T-helper 1 cell treated with Interleukin-12 subunit alpha and Interleukin-12 subunit beta and Interleukin-4 antibody, amounts not matched to agents 30 μg/mL and 1 μg/mL, for 36 hours (primary cell): Measurements from ENCODE around the gene HRC.

Experiments used
- H3K27ac Mint-ChIP-seq: one replicate; pipeline ENCODE4 v1.8.0; 2021; ENCODE audit warnings: mild to moderate bottlenecking, mixed read lengths
- H3K27me3 Mint-ChIP-seq: one replicate; pipeline ENCODE4 v1.8.0; 2021; ENCODE audit warnings: low read depth, mixed read lengths
- H3K36me3 Mint-ChIP-seq: one replicate; pipeline ENCODE4 v1.8.0; 2021; ENCODE audit warnings: low read depth, mixed read lengths
- H3K4me1 Mint-ChIP-seq: one replicate; pipeline ENCODE4 v1.8.0; 2021; ENCODE audit warnings: low read depth, mixed read lengths
- H3K4me3 Mint-ChIP-seq: one replicate; pipeline ENCODE4 v1.8.0; 2021; ENCODE audit warnings: mild to moderate bottlenecking, moderate library complexity, mixed read lengths
- H3K9me3 Mint-ChIP-seq: one replicate; pipeline ENCODE4 v1.8.0; 2021; ENCODE audit warnings: mixed read lengths

HRC gene

GRCh38 chr19:49106648-49107135 is 48.5 kb downstream of the HRC start:
- H3K4me3 Mint-ChIP-seq, result no peak overlapping the region
- peak overlapping the region; percentile 61 for H3K27ac Mint-ChIP-seq

DNA sequence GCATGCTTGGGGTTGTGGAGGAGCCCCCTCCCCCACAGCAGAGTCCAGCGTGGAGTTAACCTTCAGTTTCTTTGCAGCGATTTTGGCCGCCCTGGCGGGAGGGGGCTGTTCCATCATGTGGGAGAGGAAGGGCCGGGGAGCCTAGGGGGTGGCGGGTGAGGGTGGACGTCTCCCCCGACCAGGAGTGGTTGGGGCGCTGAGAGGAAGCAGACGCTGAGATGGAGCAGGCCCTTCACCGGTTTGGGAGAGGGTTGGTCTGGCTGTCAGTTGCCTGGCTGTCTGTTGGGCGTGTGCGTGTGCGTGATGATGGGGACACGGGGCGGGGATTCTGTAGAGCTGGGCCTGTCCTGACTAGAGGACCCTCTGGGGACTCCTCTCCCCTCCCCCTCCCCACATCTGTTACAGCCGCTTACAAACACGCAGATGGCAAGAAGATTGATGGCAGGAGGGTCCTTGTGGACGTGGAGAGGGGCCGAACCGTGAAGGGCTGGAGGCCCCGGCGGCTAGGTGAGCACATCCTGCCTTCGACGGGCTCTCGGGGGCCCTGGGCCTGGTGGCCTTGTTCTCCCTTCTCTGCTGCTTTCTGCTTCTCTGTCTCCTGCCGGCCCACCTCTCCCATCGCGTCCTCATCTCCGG is 50.8 kb downstream of the HRC start:
- H3K36me3 Mint-ChIP-seq, result peaks cover 43% of the 10 kb centered on the region

More at GRCh38 chr19:49106648-49107135, 48.5 kb downstream of the HRC start:
- peaks cover 30% of the 10 kb centered on the region for H3K36me3 Mint-ChIP-seq
- no peaks in the 10 kb centered on the region for H3K9me3 Mint-ChIP-seq
- peaks cover 12% of the 10 kb centered on the region for H3K4me1 Mint-ChIP-seq
- H3K27me3 Mint-ChIP-seq, result no peaks in the 10 kb centered on the region

GRCh38 chr19:49103331-49104085 is 51.7 kb downstream of the HRC start:
- Mint-ChIP-seq H3K27ac (no peak overlapping the region), H3K4me1 (peaks cover 15% of the 10 kb centered on the region), H3K27me3 (no peaks in the 10 kb centered on the region), H3K4me3 (no peak overlapping the region), H3K9me3 (no peaks in the 10 kb centered on the region), H3K36me3 (peaks cover 43% of the 10 kb centered on the region)

More for the DNA sequence above, 50.8 kb downstream of the HRC start:
- no peaks in the 10 kb centered on the region for H3K9me3 Mint-ChIP-seq
- H3K4me3 Mint-ChIP-seq, result no peak overlapping the region
- H3K27ac Mint-ChIP-seq, result no peak overlapping the region
- H3K27me3 Mint-ChIP-seq, result no peaks in the 10 kb centered on the region
- peaks cover 17% of the 10 kb centered on the region for H3K4me1 Mint-ChIP-seq

DNA sequence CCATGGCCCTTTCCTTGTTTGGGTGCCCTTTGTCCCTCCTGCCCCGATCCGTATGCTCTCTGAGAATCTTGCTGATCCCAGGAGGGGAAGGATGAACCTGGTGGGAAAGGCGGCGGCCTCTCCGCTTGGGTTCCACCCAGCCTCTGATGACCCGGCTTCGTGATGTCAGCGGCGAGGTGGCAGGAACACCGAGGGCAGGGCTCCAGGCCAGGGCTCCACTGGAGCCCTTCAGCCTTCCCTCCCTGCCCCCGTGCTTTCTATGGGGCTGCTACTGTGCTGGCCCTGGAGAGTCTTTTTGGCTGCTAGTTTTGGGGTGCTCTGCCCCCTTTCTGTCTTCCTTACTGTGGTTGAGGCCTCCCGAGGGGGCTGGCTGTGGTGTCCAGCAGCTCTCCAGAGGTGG is 52.9 kb downstream of the HRC start:
- H3K4me3 Mint-ChIP-seq, result no peak overlapping the region
- peaks cover 48% of the 10 kb centered on the region for H3K36me3 Mint-ChIP-seq
- H3K27ac Mint-ChIP-seq, result no peak overlapping the region
- no peaks in the 10 kb centered on the region for H3K27me3 Mint-ChIP-seq
- H3K4me1 Mint-ChIP-seq, result peaks cover 20% of the 10 kb centered on the region
- no peaks in the 10 kb centered on the region for H3K9me3 Mint-ChIP-seq
